Astrocyte of the spinal cord (primary cell): ENCODE measurements around the gene CRIM1.

ENCODE experiments used
- DNase-seq: peaks from one replicate; pipeline ENCODE4 v3.0.0; 2011; ENCODE audit warnings: low read depth, low spot score
- H3K4me3 ChIP-seq: 2 replicates; pipeline ENCODE4 v1.5.1; 2011; ENCODE audit warnings: low read depth, mild to moderate bottlenecking, low read length, moderate library complexity
- in situ Hi-C: cut with HindIII; loops from 2 replicates; pipeline ENCODE4 v1.10.0; 2017; ENCODE audit warnings: low sequenced_read_pairs
- TF ChIP-seq, protein P1 (sequence below): IDR thresholded peaks from 2 replicates; pipeline ENCODE4 v1.5.1; 2012; ENCODE audit warnings: low read depth, mild to moderate bottlenecking, low read length, inconsistent platforms

Gene CRIM1

DNA sequence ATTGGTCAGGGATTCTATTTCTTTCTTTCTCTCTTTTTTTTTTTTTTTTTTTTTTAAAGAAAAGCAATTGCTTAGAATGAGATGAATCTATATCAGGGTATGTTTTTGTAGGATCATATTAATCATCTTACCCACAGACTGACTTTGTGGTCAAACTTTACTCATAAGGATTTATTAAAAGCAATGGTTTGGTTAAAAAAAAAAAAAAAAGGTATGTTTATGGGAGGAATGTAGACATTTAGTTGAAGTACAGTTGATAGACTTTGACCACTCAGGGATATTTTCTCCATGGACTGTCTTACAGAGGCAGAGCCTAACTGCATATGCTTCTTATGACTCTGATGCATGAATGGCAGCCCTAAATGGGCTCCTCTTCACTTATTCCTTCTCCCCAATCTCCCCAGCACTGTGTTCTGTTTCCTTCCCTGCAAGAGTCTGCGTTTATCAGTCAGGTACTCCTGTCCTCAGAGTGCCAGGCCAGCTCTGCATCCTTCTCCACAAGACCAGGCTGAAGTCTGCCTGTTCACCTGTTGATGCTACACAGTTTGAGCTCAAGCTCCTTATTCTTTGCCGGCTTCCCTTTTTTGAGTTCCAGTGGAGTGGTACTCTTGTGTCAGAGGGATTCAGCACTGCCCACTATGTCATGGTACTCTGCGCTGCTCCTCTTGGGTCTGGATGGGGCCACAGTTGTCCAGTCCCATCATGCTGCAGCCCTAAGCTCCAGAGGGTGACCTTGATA lies 24.3 kb downstream of the CRIM1 start:
- DNase-seq: peak; percentile 63
- in situ Hi-C loops: no loop called here
- H3K4me3 ChIP-seq: no peak overlapping the region
- TF ChIP-seq, protein P1, sequence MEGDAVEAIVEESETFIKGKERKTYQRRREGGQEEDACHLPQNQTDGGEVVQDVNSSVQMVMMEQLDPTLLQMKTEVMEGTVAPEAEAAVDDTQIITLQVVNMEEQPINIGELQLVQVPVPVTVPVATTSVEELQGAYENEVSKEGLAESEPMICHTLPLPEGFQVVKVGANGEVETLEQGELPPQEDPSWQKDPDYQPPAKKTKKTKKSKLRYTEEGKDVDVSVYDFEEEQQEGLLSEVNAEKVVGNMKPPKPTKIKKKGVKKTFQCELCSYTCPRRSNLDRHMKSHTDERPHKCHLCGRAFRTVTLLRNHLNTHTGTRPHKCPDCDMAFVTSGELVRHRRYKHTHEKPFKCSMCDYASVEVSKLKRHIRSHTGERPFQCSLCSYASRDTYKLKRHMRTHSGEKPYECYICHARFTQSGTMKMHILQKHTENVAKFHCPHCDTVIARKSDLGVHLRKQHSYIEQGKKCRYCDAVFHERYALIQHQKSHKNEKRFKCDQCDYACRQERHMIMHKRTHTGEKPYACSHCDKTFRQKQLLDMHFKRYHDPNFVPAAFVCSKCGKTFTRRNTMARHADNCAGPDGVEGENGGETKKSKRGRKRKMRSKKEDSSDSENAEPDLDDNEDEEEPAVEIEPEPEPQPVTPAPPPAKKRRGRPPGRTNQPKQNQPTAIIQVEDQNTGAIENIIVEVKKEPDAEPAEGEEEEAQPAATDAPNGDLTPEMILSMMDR: no peak

DNA sequence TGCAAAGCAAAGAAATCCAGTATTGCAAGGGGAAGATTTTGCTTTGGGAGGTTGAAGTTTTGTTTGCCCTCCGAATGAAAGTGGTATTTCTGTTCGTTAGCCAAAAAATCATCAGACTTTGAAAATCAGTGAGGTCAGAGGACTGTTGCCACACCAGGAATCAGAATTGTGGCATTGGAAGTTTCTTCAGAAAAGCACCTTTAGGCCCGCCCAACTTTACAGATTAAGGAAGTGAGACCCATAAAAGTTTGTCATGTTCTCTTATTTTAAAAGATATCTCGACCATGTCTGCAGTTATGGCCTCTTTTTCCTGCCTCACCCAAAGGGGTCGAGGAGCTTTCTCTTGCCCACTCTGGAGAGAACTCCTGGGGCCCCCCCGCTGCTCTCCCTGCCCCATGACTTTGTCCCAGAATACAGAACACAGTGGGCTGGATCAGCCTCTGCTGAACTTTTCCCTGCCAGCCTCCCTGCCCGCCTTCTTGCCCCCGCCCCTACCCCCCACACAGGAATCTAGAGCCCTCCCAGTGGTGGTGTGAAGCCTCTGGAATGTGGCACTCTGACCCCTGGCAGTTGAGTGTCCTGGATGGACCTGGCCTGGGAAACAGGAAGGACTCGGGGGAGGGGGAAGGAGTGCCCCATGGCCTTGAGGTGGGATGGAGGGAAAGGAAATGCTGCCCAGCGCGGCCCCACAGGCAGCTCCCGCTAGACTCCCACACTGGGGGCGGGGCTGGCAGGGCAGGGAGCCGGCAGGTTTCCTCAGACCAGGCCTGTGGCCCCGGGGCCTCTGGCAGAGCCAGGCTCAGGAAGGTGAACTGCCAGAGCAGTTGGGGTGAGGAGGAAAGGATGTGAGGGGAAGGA lies 25.3 kb downstream of the CRIM1 start:
- in situ Hi-C loops: no loop called here
- peak; percentile 41 for DNase-seq
- TF ChIP-seq, protein P1: no peak
- no peak overlapping the region for H3K4me3 ChIP-seq

DNA sequence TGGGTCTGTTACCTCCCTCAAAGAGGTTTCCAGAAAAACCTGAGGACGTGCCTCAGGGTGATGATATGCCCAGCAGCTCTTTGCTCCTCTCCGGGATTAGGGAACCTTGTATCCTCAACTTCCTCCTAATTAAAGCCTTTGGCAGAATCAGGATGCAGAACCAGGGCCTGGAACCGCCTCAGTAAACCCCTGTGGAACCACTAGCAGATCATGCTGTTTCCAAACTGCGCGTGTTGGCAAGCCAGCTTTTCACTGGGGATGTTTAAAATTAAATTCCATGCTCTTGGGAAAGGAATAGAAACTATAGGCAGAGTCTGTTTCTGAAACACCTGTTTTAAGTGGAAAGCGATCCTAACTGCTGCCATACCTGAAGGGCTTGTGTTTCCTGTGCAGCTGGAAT lies 26.4 kb downstream of the CRIM1 start:
- TF ChIP-seq, protein P1: no peak
- in situ Hi-C loops: no loop called here
- H3K4me3 ChIP-seq: no peak overlapping the region
- no peak for DNase-seq

DNA sequence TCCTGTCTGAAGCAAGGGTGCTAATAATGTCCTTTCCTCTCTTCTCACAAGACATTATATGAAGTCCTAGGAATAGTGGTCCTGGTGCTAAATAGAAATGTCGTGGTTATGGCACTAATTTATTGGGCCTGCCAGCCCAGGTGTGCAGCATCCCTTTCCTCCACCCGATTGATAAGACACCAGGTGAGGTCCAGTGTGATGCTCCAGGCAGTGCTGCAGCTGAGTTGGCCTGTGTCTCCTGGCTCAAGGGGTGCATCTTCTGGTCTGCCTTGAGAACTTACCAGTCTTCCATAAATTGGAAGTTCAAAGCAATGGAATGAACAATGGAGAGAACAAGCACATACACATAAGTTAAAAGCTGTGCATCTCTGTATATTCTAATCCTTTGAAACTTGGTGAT lies 26.9 kb downstream of the CRIM1 start:
- in situ Hi-C loops: no loop called here
- TF ChIP-seq, protein P1: no peak
- H3K4me3 ChIP-seq: no peak overlapping the region
- no peak for DNase-seq

DNA sequence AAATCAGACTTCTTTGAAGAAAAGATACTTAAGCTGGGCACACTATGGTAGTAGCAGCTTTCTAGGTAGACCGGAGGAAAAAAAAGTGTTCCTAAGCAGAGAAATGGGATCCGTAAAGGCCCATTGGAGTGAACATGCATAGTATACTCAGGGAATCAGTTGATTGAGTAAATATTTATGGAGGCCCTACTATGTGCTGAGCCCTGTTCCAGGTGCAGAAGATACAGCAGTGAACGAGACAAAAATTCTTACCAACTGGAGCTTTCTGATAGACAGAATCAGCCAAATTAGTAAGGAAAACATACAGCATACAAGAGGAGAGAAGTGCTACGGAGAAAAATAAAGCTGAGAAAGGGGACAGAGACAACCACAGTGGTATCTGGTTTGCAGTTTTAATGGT lies 28.1 kb downstream of the CRIM1 start:
- TF ChIP-seq, protein P1: no peak

DNA sequence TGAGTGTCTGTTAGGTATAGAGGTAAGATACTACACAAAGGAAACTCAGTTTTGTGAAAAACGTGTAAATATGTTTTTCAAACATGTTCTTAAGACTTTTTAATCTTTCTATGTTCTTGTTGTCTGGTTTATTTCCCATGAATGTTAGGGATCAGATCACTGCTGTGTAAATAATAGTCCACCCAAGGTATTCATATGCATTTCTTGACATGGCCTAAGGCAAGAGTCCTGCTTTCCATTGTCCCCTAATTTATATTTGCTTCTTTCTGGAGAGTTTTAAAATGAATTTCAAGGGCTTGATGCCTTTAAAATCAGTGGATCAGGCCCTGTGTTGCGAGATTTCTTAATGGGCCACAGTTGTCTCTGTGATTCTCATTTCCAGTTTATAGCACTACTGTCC lies 28.9 kb downstream of the CRIM1 start:
- in situ Hi-C loops: no loop called here
- TF ChIP-seq, protein P1: no peak
- no peak for DNase-seq
- no peak overlapping the region for H3K4me3 ChIP-seq

More for the DNA sequence above, 28.1 kb downstream of the CRIM1 start:
- DNase-seq: no peak
- in situ Hi-C loops: no loop called here
- no peak overlapping the region for H3K4me3 ChIP-seq
